Stimulated activated CD4-positive, alpha-beta T cell treated with anti-CD3 and anti-CD28 coated beads, Interleukin-1b, Interleukin-23, amount 100 ng/mL, for 1 hour (primary cell): ENCODE data around the gene STARD7.

Source experiments
- DNase-seq, 2 donors: peaks; one replicate each; pipeline ENCODE4 v3.0.0-alpha.2; 2020; ENCODE audit warnings: low read depth in 2 of 2

Gene STARD7

DNA sequence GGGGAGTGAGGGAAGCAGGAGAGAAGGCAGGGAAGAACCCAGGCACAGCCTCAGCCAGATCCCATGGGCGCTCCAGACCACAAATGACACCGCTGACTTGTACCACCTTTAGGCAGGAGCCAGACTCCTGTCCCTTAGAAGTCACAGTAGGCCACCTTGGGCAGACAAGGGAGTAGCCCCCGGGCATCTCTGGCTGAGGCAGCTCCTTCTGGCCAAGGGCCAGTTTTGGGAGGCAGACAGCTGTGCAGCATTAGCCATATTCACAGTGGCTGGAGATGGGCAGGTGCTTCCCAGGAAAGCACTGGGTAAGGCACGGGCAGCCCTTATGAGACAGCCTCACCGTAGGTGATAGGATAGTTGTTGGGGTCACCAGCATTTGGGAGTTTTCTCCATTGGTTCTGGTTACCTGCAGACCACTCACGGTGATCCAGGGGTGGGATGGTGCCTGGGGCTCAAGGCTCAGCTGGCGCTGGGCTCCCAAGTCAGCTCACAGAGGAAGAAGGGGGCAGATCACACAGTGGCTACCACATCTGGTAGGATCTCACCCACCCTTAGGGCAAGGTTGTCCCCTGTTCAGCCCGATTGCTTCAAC lies 72.4 kb downstream of the STARD7 start:
- no peak for DNase-seq

DNA sequence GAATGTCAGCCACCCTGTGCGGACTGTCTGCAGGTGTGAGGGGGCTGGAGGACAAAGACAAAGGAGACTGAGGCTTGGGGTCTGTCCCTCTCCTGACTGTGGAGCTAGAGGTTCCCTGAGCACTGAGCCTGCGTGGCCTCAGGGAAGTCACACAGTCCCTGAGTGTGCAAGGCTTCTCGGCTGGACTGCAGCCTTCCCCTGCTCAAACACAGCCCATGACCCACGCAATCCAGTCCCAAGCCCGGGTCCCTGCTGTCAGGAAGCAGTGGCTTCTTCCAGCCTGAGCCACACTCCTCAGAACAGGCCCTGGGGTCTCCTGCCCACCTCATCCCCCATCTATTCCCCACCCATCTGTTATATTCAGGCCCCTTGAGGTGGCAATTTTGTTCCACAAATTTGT lies 73.0 kb downstream of the STARD7 start:
- DNase-seq: no peak

DNA sequence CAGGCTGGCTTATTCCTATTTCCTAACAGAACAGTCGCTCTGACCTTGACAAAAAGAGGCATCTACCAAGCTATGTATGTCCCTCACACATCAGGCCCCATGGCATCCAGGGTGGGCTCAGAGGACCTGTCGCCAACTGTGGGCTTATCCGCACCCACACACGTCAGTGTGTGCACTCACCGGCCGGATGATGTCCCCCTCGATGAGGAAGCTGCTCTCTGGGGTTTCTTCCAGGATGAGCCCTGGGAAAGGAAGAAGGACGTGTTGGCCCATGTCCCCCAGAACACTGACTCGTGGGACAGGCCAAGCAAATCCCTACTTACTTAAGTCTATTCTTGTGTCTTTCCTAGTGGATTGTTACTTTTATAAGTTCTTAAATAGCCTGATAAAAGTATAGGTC lies 73.5 kb downstream of the STARD7 start:
- no peak for DNase-seq
